GM12892 (cell line): ENCODE results near the gene ARFGEF3.

ENCODE experiments used
- POLR2A ChIP-seq: IDR thresholded peaks from 2 replicates; pipeline ENCODE4 v1.6.1; 2011; ENCODE audit warnings: low read depth, low read length, control low read depth
- POLR2AphosphoS5 ChIP-seq: IDR thresholded peaks from 2 replicates; pipeline ENCODE4 v1.6.1; 2011; ENCODE audit warnings: low read depth, low read length, control low read depth
- TAF1 ChIP-seq: IDR thresholded peaks from 2 replicates; pipeline ENCODE4 v1.6.1; 2011; ENCODE audit warnings: low read depth, mild to moderate bottlenecking, control low read depth, low read length, borderline replicate concordance

GRCh38 chr6:138374230-138374629 is 212.5 kb downstream of the ARFGEF3 start:
- TF ChIP-seq TAF1 (no peak), POLR2A (no peak), POLR2AphosphoS5 (no peak)
